Measurements from ENCODE around the gene HPCAL1. TPM values are rescaled to one million over a fixed set of nuclear protein-coding genes. Genes with fewer than 3 reads are reported as not detected.
"Not testable (repeated sequence)": the region's sequence is repeated elsewhere in the genome, so short reads cannot be mapped to it uniquely, and the experiment has no call there.

HPCAL1 gene
- total and polyA plus RNA-seq, 2 of the 8 experiments (the other 6 are each of a cell fraction or from before 2014, with no cell fraction given) = 5.8 to 8.6 TPM

DNA sequence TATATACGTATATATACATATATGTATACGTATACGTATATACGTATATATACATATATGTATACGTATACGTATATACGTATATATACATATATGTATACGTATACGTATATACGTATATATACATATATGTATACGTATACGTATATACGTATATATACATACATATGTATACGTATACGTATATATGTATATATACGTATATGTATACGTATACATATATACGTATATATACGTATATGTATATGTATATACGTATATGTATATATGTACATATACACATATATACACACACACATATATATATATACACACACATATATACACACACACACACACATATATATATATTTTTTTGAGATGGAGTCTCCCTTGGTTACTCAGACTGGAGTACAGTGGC lies 11.3 kb upstream of the HPCAL1 start:
- 91% methylated on average over 20 of the region's 20 CpGs; no CpG with 5 or more reads in 1 of the 2 experiments for WGBS, 2 experiments (ENCODE audit: extremely low coverage in 1 of 2, insufficient coverage in 1 of 2, insufficient read length in 1 of 2, insufficient replicate concordance in 2 of 2, low coverage in 1 of 2, low lambda C conversion rate in 2 of 2, missing lambda C conversion rate in 1 of 2)
- H3K9ac ChIP-seq (replicated peaks in 1 of 4; ENCODE audit: extremely low read depth in 1 of 4, low read depth in 3 of 4, low read length in 3 of 4); H3K36me3 ChIP-seq (ENCODE audit: control insufficient read depth in 2 of 4, insufficient read depth in 4 of 4, low read length in 3 of 4); H3K4ac ChIP-seq (replicated peaks; ENCODE audit: insufficient read length, low read depth, low read length); H3K23me2 ChIP-seq (ENCODE audit: low read depth, low read length); H4K8ac ChIP-seq (ENCODE audit: extremely low read depth, insufficient read depth, low read length); H3K18ac ChIP-seq (ENCODE audit: extremely low read depth, low read length); FAIRE-seq; H3K79me1 ChIP-seq (ENCODE audit: low read depth, low read length); H3K4me1 ChIP-seq (replicated peaks in 1 of 4; ENCODE audit: control insufficient read depth in 3 of 4, insufficient read depth in 4 of 4, low read length in 3 of 4); POLR2A ChIA-PET (ENCODE audit: partially characterized antibody); H2BK20ac ChIP-seq (ENCODE audit: low read length); H2AK5ac ChIP-seq (ENCODE audit: low read depth, low read length); H3K14ac ChIP-seq (ENCODE audit: insufficient read length); H2BK120ac ChIP-seq (replicated peaks; ENCODE audit: low read depth, low read length); H3K4me2 ChIP-seq (ENCODE audit: insufficient read depth in 1 of 2, low read depth in 2 of 2, low read length in 2 of 2); H4K20me1 ChIP-seq (replicated peaks in 1 of 2; ENCODE audit: control insufficient read depth in 1 of 2, insufficient read depth in 2 of 2, low read length in 2 of 2); H3K23ac ChIP-seq (ENCODE audit: insufficient read length); H3K27me3 ChIP-seq (replicated peaks in 1 of 4; ENCODE audit: control insufficient read depth in 3 of 4, extremely low read depth in 1 of 4, insufficient read depth in 3 of 4, low read length in 3 of 4); H2BK15ac ChIP-seq (ENCODE audit: low read length); H3K79me2 ChIP-seq (ENCODE audit: control insufficient read depth in 1 of 2, insufficient read depth in 2 of 2, low read length in 2 of 2); H3K27ac ChIP-seq (ENCODE audit: low read depth, low read length); H3K4me3 ChIP-seq (ENCODE audit: extremely low read depth in 1 of 4, insufficient read depth in 2 of 4, low read depth in 3 of 4, low read length in 4 of 4); H2BK12ac ChIP-seq (ENCODE audit: low read depth, low read length); H2BK5ac ChIP-seq (ENCODE audit: low read depth, low read length); H3K56ac ChIP-seq (replicated peaks; ENCODE audit: insufficient read length, low read depth, low read length); H4K91ac ChIP-seq (replicated peaks; ENCODE audit: insufficient read length, low read length); H4K5ac ChIP-seq (ENCODE audit: insufficient read length, low read depth, low read length); DNase-seq (ENCODE audit: low read depth in 1 of 2, low spot score in 2 of 2); H3K9me3 ChIP-seq (ENCODE audit: insufficient read depth in 2 of 2, low read depth in 1 of 2, low read length in 1 of 2); H2AFZ ChIP-seq (ENCODE audit: low read length): not testable (repeated sequence)
- CTCF ChIA-PET (ENCODE audit: partially characterized antibody) = interaction anchor here (0.8 kb wide), 1 partner anchor 10 kb away, joined by 3 read pairs; no protein-coding TSS in a partner anchor
